Esophagus muscularis mucosa (tissue), 4 donors: ENCODE data around the gene POFUT1. TPM values are rescaled to one million over a fixed set of nuclear protein-coding genes. Genes with fewer than 3 reads are reported as not detected.
"Not testable (repeated sequence)": the region's sequence is repeated elsewhere in the genome, so short reads cannot be mapped to it uniquely, and the experiment has no call there.

Experiments used
- DNase-seq: peaks from one replicate; pipeline ENCODE4 v3.0.0-alpha.2; 2017; ENCODE audit errors: extremely low spot score
- H3K27ac ChIP-seq, 4 donors: fragments of 200-600 bp; sonication (generic); replicated peaks in 1 of 4; 1 replicate in 3 of 4; 2 replicates in 1 of 4; pipeline ENCODE4 v1.5.1; 2016 to 2019; ENCODE audit warnings: mild to moderate bottlenecking in 1 of 4
- H3K27me3 ChIP-seq, 4 donors: fragments of 200-600 bp; sonication (generic); one replicate each; pipeline versions ENCODE4 v1.5.1 to v1.6.0; 2016 to 2019
- H3K36me3 ChIP-seq, 4 donors: fragments of 200-600 bp; sonication (generic); one replicate each; pipeline ENCODE4 v1.5.1; 2016 to 2019
- H3K4me1 ChIP-seq, 4 donors: fragments of 200-600 bp; sonication (generic); one replicate each; pipeline ENCODE4 v1.5.1; 2016 to 2019
- H3K4me3 ChIP-seq, 4 donors: fragments of 200-600 bp; sonication (generic); 1 replicate in 2 of 4; 2 replicates in 2 of 4; pipeline ENCODE4 v1.5.1; 2016 to 2019; ENCODE audit warnings: mild to moderate bottlenecking in 4 of 4, moderate library complexity in 1 of 4
- H3K9me3 ChIP-seq, 4 donors: fragments of 200-600 bp; sonication (generic); 1 replicate in 3 of 4; 2 replicates in 1 of 4; pipeline ENCODE4 v1.5.1; 2016 to 2019
- CTCF ChIP-seq, 3 experiments: fragments of 200-600 bp in 2 of 3; fragments of 450-650 bp in 1 of 3; sonication (generic) in 2 of 3; IDR thresholded peaks; one replicate each; pipeline ENCODE4 v1.5.1; 2017 to 2019; ENCODE audit warnings: antibody characterized with exemption in 3 of 3, mild to moderate bottlenecking in 2 of 3, moderate library complexity in 1 of 3
- EP300 ChIP-seq: sonication (generic); formaldehyde crosslinking; IDR thresholded peaks from one replicate; pipeline ENCODE4 v1.6.1; 2017; ENCODE audit warnings: antibody characterized with exemption
- POLR2A ChIP-seq: fragments of 450-650 bp; IDR thresholded peaks from one replicate; pipeline ENCODE4 v1.6.1; 2017; ENCODE audit warnings: antibody characterized with exemption, moderate library complexity, mild to moderate bottlenecking, low read depth
- POLR2AphosphoS5 ChIP-seq, 2 donors: sonication (generic); formaldehyde crosslinking; IDR thresholded peaks; one replicate each; pipeline ENCODE4 v1.6.1; 2017; ENCODE audit warnings: antibody characterized with exemption in 2 of 2
- WGBS: methylation state at CpG from one replicate; pipeline ENCODE4 v1.1.5; 2018; 5-methylcytosine and 5-hydroxymethylcytosine counted together
- intact Hi-C: fragments of 100-400 bp; cut with DNase I; formaldehyde crosslinking; loops from one replicate; pipeline ENCODE4 v1.15.1; 2023
- total RNA-seq, 4 donors: library from RNA; depleted of rRNA; stranded (reverse); fragments of >200 nt; gene quantifications; one replicate each; pipeline versions ENCODE4 v1.1.0 to v1.2.1, GENCODE V29; 2016

Gene POFUT1
- total RNA-seq, 4 donors from 2014 or later = 21.7 to 31.9 (median 29.8) TPM

GRCh38 chr20:32240205-32240604, 32.5 kb downstream of the POFUT1 start:
- 0% methylated on average over 1 of the region's 1 CpG for WGBS
- intact Hi-C loops = no loop called here
- TF ChIP-seq CTCF (IDR thresholded peaks at IDR 0.05) (no peak), EP300 (no peak), POLR2AphosphoS5 (IDR thresholded peaks at IDR 0.05) (no peak), POLR2A (no peak)
- Histone ChIP-seq H3K36me3 (peaks cover 0 to 22% (median 16%) of the 10 kb centered on the region in 4 donors), H3K27me3 (no peaks in the 10 kb centered on the region), H3K9me3 (no peaks in the 10 kb centered on the region), H3K27ac (no peak overlapping the region), H3K4me1 (no peaks in the 10 kb centered on the region), H3K4me3 (no peak overlapping the region)
- DNase-seq = no peak

GRCh38 chr20:32241807-32242206, 34.1 kb downstream of the POFUT1 start:
- WGBS = 86% methylated on average over 4 of the region's 4 CpGs
- H3K9me3 ChIP-seq = no peaks in the 10 kb centered on the region
- no peak overlapping the region for H3K27ac ChIP-seq
- TF ChIP-seq EP300 (no peak), POLR2AphosphoS5 (IDR thresholded peaks at IDR 0.05) (no peak), POLR2A (no peak), CTCF (IDR thresholded peaks at IDR 0.05) (no peak)
- H3K4me1 ChIP-seq = no peaks in the 10 kb centered on the region
- no peak overlapping the region for H3K4me3 ChIP-seq
- H3K36me3 ChIP-seq = peaks cover 0 to 8% (median 2%) of the 10 kb centered on the region in 4 donors
- no peak for DNase-seq
- intact Hi-C loops = no loop called here
- no peaks in the 10 kb centered on the region for H3K27me3 ChIP-seq

- 95% methylated on average over 6 of the region's 6 CpGs for WGBS
- TF ChIP-seq EP300 (no peak), POLR2AphosphoS5 (IDR thresholded peaks at IDR 0.05) (no peak), POLR2A (no peak), CTCF (IDR thresholded peaks at IDR 0.05) (no peak)
- no peak for DNase-seq
- Histone ChIP-seq H3K27me3 (no peaks in the 10 kb centered on the region), H3K4me3 (no peak overlapping the region), H3K27ac (no peak overlapping the region), H3K9me3 (no peaks in the 10 kb centered on the region), H3K36me3 (no peaks in the 10 kb centered on the region), H3K4me1 (no peaks in the 10 kb centered on the region)
- intact Hi-C loops = no loop called here
These were observed 36.6 kb downstream of the POFUT1 start for GRCh38 chr20:32244150-32244823.

GRCh38 chr20:32244959-32245358, 37.3 kb downstream of the POFUT1 start:
- 88% methylated on average over 4 of the region's 4 CpGs for WGBS
- Histone ChIP-seq H3K36me3 (no peaks in the 10 kb centered on the region), H3K4me1 (no peaks in the 10 kb centered on the region), H3K27ac (no peak overlapping the region), H3K27me3 (no peaks in the 10 kb centered on the region), H3K4me3 (no peak overlapping the region), H3K9me3 (no peaks in the 10 kb centered on the region)
- intact Hi-C loops = no loop called here
- no peak for DNase-seq
- TF ChIP-seq CTCF (IDR thresholded peaks at IDR 0.05) (no peak), EP300 (no peak), POLR2A (no peak), POLR2AphosphoS5 (IDR thresholded peaks at IDR 0.05) (no peak)

- H3K4me1 ChIP-seq, intact Hi-C loops, DNase-seq, H3K27ac ChIP-seq, H3K27me3 ChIP-seq, H3K4me3 ChIP-seq, H3K9me3 ChIP-seq, H3K36me3 ChIP-seq: not testable (repeated sequence)
- 90% methylated on average over 5 of the region's 5 CpGs for WGBS
These were observed 38.5 kb downstream of the POFUT1 start for GRCh38 chr20:32246208-32246607.
